ENCODE results near the gene SPOCK1. TPM values are rescaled to one million over a fixed set of nuclear protein-coding genes. Genes with fewer than 3 reads are reported as not detected.

The SPOCK1 gene
- total and polyA plus RNA-seq, 2 experiments from 2014 or later: 8.2 to 10.5 TPM

DNA sequence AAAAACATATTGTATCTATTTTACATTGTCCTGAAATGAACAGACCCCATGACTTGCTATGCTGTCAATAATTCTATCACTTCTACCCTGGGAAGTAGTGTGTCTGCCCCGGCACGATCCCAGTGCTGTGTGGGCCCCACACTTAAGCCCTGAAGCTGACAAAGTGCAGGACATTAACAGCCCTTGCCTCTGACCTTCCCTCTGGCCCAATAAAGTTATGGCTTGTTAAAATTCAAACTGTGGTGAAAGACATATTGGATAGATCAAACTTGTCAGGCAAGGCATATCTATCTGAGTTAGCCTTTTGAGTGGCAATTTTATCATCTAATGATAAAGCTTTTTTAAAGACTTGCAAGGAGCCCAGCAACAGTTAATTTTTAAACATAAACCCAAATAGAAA is 229.2 kb downstream of the SPOCK1 start:
- Histone ChIP-seq H2AFZ (no peak overlapping the region), H3K9me2 (ENCODE audit: insufficient read depth) (no peaks in the 10 kb centered on the region), H3K4me2 (no peak overlapping the region), H3K27me3 (ENCODE audit: insufficient read depth) (no peaks in the 10 kb centered on the region), H4K20me1 (replicated peaks; ENCODE audit: insufficient read depth) (no peaks in the 10 kb centered on the region), H3K36me3 (ENCODE audit: insufficient read depth) (no peaks in the 10 kb centered on the region), H3K27ac (ENCODE audit: low read depth) (no peak overlapping the region), H3F3A (replicated peaks; ENCODE audit: low read depth) (no peaks in the 10 kb centered on the region), H3K79me2 (replicated peaks; ENCODE audit: insufficient read depth) (no peaks in the 10 kb centered on the region), H3K4me1 (ENCODE audit: insufficient read depth) (no peaks in the 10 kb centered on the region), H3K4me3 (no peak overlapping the region)
- H3K27me3 Mint-ChIP-seq (ENCODE audit: insufficient read depth, low read depth, poor library complexity): no peaks in the 10 kb centered on the region
- no peak overlapping the region for H3K27ac Mint-ChIP-seq
- no peaks in the 10 kb centered on the region for H3K9me3 Mint-ChIP-seq
- H3K4me3 Mint-ChIP-seq: no peak overlapping the region
- no peaks in the 10 kb centered on the region for H3K36me3 Mint-ChIP-seq (ENCODE audit: low read depth)
- ATAC-seq (no peak), DNase-seq (ENCODE audit: low spot score) (no peak)
- TF ChIP-seq, protein P1, sequence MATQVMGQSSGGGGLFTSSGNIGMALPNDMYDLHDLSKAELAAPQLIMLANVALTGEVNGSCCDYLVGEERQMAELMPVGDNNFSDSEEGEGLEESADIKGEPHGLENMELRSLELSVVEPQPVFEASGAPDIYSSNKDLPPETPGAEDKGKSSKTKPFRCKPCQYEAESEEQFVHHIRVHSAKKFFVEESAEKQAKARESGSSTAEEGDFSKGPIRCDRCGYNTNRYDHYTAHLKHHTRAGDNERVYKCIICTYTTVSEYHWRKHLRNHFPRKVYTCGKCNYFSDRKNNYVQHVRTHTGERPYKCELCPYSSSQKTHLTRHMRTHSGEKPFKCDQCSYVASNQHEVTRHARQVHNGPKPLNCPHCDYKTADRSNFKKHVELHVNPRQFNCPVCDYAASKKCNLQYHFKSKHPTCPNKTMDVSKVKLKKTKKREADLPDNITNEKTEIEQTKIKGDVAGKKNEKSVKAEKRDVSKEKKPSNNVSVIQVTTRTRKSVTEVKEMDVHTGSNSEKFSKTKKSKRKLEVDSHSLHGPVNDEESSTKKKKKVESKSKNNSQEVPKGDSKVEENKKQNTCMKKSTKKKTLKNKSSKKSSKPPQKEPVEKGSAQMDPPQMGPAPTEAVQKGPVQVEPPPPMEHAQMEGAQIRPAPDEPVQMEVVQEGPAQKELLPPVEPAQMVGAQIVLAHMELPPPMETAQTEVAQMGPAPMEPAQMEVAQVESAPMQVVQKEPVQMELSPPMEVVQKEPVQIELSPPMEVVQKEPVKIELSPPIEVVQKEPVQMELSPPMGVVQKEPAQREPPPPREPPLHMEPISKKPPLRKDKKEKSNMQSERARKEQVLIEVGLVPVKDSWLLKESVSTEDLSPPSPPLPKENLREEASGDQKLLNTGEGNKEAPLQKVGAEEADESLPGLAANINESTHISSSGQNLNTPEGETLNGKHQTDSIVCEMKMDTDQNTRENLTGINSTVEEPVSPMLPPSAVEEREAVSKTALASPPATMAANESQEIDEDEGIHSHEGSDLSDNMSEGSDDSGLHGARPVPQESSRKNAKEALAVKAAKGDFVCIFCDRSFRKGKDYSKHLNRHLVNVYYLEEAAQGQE (IDR thresholded peaks at IDR 0.05; ENCODE audit: unreplicated experiment): no peak
- TF ChIP-seq NANOG (IDR thresholded peaks at IDR 0.05; ENCODE audit: borderline replicate concordance): no peak
- TF ChIP-seq EZH2phosphoT487 (IDR thresholded peaks at IDR 0.05; ENCODE audit: unreplicated experiment): no peak
- TF ChIP-seq, protein P2, sequence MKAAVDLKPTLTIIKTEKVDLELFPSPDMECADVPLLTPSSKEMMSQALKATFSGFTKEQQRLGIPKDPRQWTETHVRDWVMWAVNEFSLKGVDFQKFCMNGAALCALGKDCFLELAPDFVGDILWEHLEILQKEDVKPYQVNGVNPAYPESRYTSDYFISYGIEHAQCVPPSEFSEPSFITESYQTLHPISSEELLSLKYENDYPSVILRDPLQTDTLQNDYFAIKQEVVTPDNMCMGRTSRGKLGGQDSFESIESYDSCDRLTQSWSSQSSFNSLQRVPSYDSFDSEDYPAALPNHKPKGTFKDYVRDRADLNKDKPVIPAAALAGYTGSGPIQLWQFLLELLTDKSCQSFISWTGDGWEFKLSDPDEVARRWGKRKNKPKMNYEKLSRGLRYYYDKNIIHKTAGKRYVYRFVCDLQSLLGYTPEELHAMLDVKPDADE (IDR thresholded peaks at IDR 0.05): no peak
- TF ChIP-seq POLR2AphosphoS5 (IDR thresholded peaks at IDR 0.05; ENCODE audit: low read depth): no peak
- TF ChIP-seq, protein P3, sequence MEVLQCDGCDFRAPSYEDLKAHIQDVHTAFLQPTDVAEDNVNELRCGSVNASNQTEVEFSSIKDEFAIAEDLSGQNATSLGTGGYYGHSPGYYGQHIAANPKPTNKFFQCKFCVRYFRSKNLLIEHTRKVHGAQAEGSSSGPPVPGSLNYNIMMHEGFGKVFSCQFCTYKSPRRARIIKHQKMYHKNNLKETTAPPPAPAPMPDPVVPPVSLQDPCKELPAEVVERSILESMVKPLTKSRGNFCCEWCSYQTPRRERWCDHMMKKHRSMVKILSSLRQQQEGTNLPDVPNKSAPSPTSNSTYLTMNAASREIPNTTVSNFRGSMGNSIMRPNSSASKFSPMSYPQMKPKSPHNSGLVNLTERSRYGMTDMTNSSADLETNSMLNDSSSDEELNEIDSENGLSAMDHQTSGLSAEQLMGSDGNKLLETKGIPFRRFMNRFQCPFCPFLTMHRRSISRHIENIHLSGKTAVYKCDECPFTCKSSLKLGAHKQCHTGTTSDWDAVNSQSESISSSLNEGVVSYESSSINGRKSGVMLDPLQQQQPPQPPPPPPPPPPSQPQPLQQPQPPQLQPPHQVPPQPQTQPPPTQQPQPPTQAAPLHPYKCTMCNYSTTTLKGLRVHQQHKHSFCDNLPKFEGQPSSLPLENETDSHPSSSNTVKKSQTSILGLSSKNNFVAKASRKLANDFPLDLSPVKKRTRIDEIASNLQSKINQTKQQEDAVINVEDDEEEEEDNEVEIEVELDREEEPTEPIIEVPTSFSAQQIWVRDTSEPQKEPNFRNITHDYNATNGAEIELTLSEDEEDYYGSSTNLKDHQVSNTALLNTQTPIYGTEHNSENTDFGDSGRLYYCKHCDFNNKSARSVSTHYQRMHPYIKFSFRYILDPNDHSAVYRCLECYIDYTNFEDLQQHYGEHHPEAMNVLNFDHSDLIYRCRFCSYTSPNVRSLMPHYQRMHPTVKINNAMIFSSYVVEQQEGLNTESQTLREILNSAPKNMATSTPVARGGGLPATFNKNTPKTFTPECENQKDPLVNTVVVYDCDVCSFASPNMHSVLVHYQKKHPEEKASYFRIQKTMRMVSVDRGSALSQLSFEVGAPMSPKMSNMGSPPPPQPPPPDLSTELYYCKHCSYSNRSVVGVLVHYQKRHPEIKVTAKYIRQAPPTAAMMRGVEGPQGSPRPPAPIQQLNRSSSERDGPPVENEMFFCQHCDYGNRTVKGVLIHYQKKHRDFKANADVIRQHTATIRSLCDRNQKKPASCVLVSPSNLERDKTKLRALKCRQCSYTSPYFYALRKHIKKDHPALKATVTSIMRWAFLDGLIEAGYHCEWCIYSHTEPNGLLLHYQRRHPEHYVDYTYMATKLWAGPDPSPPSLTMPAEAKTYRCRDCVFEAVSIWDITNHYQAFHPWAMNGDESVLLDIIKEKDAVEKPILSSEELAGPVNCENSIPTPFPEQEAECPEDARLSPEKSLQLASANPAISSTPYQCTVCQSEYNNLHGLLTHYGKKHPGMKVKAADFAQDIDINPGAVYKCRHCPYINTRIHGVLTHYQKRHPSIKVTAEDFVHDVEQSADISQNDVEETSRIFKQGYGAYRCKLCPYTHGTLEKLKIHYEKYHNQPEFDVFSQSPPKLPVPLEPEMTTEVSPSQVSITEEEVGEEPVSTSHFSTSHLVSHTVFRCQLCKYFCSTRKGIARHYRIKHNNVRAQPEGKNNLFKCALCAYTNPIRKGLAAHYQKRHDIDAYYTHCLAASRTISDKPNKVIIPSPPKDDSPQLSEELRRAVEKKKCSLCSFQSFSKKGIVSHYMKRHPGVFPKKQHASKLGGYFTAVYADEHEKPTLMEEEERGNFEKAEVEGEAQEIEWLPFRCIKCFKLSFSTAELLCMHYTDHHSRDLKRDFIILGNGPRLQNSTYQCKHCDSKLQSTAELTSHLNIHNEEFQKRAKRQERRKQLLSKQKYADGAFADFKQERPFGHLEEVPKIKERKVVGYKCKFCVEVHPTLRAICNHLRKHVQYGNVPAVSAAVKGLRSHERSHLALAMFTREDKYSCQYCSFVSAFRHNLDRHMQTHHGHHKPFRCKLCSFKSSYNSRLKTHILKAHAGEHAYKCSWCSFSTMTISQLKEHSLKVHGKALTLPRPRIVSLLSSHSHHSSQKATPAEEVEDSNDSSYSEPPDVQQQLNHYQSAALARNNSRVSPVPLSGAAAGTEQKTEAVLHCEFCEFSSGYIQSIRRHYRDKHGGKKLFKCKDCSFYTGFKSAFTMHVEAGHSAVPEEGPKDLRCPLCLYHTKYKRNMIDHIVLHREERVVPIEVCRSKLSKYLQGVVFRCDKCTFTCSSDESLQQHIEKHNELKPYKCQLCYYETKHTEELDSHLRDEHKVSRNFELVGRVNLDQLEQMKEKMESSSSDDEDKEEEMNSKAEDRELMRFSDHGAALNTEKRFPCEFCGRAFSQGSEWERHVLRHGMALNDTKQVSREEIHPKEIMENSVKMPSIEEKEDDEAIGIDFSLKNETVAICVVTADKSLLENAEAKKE (CRISPR knock-in tag; IDR thresholded peaks at IDR 0.05): no peak
- no peak for TF ChIP-seq EZH2 (IDR thresholded peaks at IDR 0.05; ENCODE audit: low read depth, unreplicated experiment)
- TF ChIP-seq CREB1 (CRISPR knock-in tag; IDR thresholded peaks at IDR 0.05; ENCODE audit: low read depth): no peak
- no peak for TF ChIP-seq ZNF114 (CRISPR knock-in tag; IDR thresholded peaks at IDR 0.05)
- TF ChIP-seq, protein P4, sequence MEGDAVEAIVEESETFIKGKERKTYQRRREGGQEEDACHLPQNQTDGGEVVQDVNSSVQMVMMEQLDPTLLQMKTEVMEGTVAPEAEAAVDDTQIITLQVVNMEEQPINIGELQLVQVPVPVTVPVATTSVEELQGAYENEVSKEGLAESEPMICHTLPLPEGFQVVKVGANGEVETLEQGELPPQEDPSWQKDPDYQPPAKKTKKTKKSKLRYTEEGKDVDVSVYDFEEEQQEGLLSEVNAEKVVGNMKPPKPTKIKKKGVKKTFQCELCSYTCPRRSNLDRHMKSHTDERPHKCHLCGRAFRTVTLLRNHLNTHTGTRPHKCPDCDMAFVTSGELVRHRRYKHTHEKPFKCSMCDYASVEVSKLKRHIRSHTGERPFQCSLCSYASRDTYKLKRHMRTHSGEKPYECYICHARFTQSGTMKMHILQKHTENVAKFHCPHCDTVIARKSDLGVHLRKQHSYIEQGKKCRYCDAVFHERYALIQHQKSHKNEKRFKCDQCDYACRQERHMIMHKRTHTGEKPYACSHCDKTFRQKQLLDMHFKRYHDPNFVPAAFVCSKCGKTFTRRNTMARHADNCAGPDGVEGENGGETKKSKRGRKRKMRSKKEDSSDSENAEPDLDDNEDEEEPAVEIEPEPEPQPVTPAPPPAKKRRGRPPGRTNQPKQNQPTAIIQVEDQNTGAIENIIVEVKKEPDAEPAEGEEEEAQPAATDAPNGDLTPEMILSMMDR (conservative IDR thresholded peaks at IDR 0.05; ENCODE audit: low read depth in 2 of 2): no peak
- TF ChIP-seq STAT1 (IDR thresholded peaks at IDR 0.05; ENCODE audit: unreplicated experiment): no peak
- TF ChIP-seq JUNB (IDR thresholded peaks at IDR 0.05; ENCODE audit: unreplicated experiment): no peak
- no peak for TF ChIP-seq ZNF331 (CRISPR knock-in tag; IDR thresholded peaks at IDR 0.05; ENCODE audit: low read depth)
- H3K4me1 Mint-ChIP-seq: peaks cover 5% of the 10 kb centered on the region

Measured in GM23338 (cell line).